Stomach (tissue), 4 donors: ENCODE results near the gene GSE1.

Source experiments
- EP300 ChIP-seq: sonication (generic); formaldehyde crosslinking; IDR thresholded peaks from one replicate; pipeline ENCODE4 v1.6.1; 2017; ENCODE audit warnings: antibody characterized with exemption
- POLR2A ChIP-seq, 4 donors: fragments of 450-650 bp; IDR thresholded peaks; one replicate each; pipeline ENCODE4 v1.6.1; 2016; ENCODE audit warnings: antibody characterized with exemption in 4 of 4, control low read depth in 2 of 4, mild to moderate bottlenecking in 1 of 4, moderate library complexity in 1 of 4
- POLR2AphosphoS5 ChIP-seq, 3 donors: sonication (generic); formaldehyde crosslinking; IDR thresholded peaks; one replicate each; pipeline ENCODE4 v1.6.1; 2016; ENCODE audit warnings: antibody characterized with exemption in 3 of 3
- TF ChIP-seq, protein P1 (sequence below), 7 experiments: fragments of 450-650 bp in 4 of 7; fragments of 200-600 bp in 3 of 7; sonication (generic) in 3 of 7; IDR thresholded peaks; one replicate each; pipeline ENCODE4 v1.5.1; 2016 to 2019; ENCODE audit warnings: antibody characterized with exemption in 7 of 7, control low read depth in 2 of 7, mild to moderate bottlenecking in 1 of 7

DNA sequence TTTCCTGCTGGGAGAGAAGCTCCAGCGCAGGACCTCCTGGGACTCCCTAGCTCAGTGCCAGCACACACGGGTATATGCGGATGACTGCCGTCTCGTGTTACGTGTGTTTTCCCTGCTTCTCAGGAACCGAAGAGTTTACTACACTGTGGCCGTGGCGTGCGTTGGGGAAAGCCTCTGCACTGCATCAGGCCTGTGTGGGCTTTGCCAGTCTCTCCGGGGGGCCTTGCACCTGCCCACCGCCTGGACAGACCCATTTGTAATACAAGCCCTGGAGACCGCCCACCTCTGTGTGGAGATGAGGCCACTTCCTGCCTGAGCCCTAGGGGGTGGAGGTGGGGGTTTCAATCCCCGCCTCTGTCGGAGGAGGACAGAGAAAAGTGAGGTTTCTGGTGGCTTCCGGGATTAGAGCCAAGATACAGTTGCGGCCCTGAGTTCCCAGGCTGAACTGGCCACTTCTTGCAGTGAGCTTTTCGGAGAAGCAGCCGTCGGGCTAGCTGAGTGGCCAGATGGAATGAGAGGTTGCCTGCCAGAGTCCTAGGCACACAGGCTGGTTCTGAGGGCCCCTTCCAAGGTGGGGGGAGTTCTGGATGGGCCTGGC, 43.4 kb upstream of the GSE1 start:
- TF ChIP-seq, protein P1, sequence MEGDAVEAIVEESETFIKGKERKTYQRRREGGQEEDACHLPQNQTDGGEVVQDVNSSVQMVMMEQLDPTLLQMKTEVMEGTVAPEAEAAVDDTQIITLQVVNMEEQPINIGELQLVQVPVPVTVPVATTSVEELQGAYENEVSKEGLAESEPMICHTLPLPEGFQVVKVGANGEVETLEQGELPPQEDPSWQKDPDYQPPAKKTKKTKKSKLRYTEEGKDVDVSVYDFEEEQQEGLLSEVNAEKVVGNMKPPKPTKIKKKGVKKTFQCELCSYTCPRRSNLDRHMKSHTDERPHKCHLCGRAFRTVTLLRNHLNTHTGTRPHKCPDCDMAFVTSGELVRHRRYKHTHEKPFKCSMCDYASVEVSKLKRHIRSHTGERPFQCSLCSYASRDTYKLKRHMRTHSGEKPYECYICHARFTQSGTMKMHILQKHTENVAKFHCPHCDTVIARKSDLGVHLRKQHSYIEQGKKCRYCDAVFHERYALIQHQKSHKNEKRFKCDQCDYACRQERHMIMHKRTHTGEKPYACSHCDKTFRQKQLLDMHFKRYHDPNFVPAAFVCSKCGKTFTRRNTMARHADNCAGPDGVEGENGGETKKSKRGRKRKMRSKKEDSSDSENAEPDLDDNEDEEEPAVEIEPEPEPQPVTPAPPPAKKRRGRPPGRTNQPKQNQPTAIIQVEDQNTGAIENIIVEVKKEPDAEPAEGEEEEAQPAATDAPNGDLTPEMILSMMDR (IDR thresholded peaks at IDR 0.05): no peak
- TF ChIP-seq POLR2AphosphoS5 (IDR thresholded peaks at IDR 0.05) (no peak), POLR2A (IDR thresholded peaks at IDR 0.05) (no peak), EP300 (no peak)
